GM19467 (cell line): Measurements from ENCODE around the gene RGL3.
"Not testable (repeated sequence)": the region's sequence is repeated elsewhere in the genome, so short reads cannot be mapped to it uniquely, and the experiment has no call there.

ENCODE experiments used
- ATAC-seq: cut with Tn5 transposase; IDR thresholded peaks from one replicate; pipeline ENCODE4 v1.9.1; 2021; ENCODE audit warnings: mild to moderate bottlenecking, moderate library complexity; ENCODE audit not compliant: unreplicated experiment

RGL3 gene

GRCh38 chr19:11384778-11385129, 34.4 kb downstream of the RGL3 start:
- ATAC-seq: no peak

GRCh38 chr19:11383706-11384048, 35.4 kb downstream of the RGL3 start:
- ATAC-seq: no peak

GRCh38 chr19:11382898-11383705, 36.0 kb downstream of the RGL3 start:
- ATAC-seq: no peak

- peak; percentile 74 for ATAC-seq
Observed at GRCh38 chr19:11380653-11381537, 38.2 kb downstream of the RGL3 start.

- no peak for ATAC-seq
Observed at GRCh38 chr19:11379857-11380350, 39.2 kb downstream of the RGL3 start.

GRCh38 chr19:11379269-11379845, 39.8 kb downstream of the RGL3 start:
- not testable (repeated sequence) for ATAC-seq

GRCh38 chr19:11378319-11379189, 40.6 kb downstream of the RGL3 start:
- ATAC-seq: no peak

GRCh38 chr19:11377756-11378155, 41.4 kb downstream of the RGL3 start:
- no peak for ATAC-seq

- no peak for ATAC-seq
Observed at GRCh38 chr19:11377237-11377636, 41.9 kb downstream of the RGL3 start.

- peak; percentile 29 for ATAC-seq
Observed at GRCh38 chr19:11375143-11375948, 43.8 kb downstream of the RGL3 start.

GRCh38 chr19:11374433-11375142, 44.5 kb downstream of the RGL3 start, which contains the start of gene SWSAP1:
Gene SWSAP1 (plus strand): TSS chr19:11374666. CDS start chr19:11374681, 15 bp downstream.
- ATAC-seq: peak; percentile 86

GRCh38 chr19:11373885-11374432, 45.2 kb downstream of the RGL3 start:
- no peak for ATAC-seq

GRCh38 chr19:11373166-11373884, 45.8 kb downstream of the RGL3 start:
- no peak for ATAC-seq

GRCh38 chr19:11370744-11371143, 48.4 kb downstream of the RGL3 start:
- ATAC-seq: no peak

- ATAC-seq: no peak
Observed at GRCh38 chr19:11367528-11367927, 51.6 kb downstream of the RGL3 start.

GRCh38 chr19:11365557-11366117, 53.5 kb downstream of the RGL3 start:
- ATAC-seq: no peak

GRCh38 chr19:11364935-11365334, 54.2 kb downstream of the RGL3 start:
- no peak for ATAC-seq
